ENCODE results near the gene CALR3. TPM values are rescaled to one million over a fixed set of nuclear protein-coding genes. Genes with fewer than 3 reads are reported as not detected.

Gene CALR3
- total RNA-seq, 2 experiments from 2014 or later, result not detected

GRCh38 chr19:16465239-16465638 lies 30.7 kb downstream of the CALR3 start:
- Histone ChIP-seq H3K4me3 (ENCODE audit: low read length) (no peak overlapping the region), H3K4me1 (ENCODE audit: insufficient read depth, low read length) (peaks cover 44% of the 10 kb centered on the region), H3K9me3 (ENCODE audit: control insufficient read depth in 1 of 2, insufficient read depth in 1 of 2, low read length in 2 of 2) (no peaks in the 10 kb centered on the region), H3K36me3 (ENCODE audit: insufficient read depth, low read length) (peaks cover 4% of the 10 kb centered on the region), H3K27me3 (ENCODE audit: control insufficient read depth in 1 of 2, insufficient read depth in 2 of 2, low read length in 2 of 2) (no peaks in the 10 kb centered on the region), H3K27ac (ENCODE audit: low read depth in 1 of 2, low read length in 2 of 2) (no peak overlapping the region)
- no peak overlapping the region for H3K27ac Mint-ChIP-seq
- no peak for TF ChIP-seq CTCF (IDR thresholded peaks at IDR 0.05)
- no peak overlapping the region for H3K4me3 Mint-ChIP-seq
- intact Hi-C loops (cut with DNase I, micrococcal nuclease), result no loop called here
- H3K4me1 Mint-ChIP-seq (ENCODE audit: low read depth), result peaks cover 54% of the 10 kb centered on the region
- H3K27me3 Mint-ChIP-seq, result no peaks in the 10 kb centered on the region
- H3K9me3 Mint-ChIP-seq, result no peaks in the 10 kb centered on the region
- ATAC-seq (ENCODE audit: poor library complexity) (no peak), DNase-seq (no peak)
- CTCF ChIA-PET, result no interaction called here
- peaks cover 14% of the 10 kb centered on the region for H3K36me3 Mint-ChIP-seq (ENCODE audit: low read depth)
- POLR2A ChIA-PET, result no interaction called here

GRCh38 chr19:16463991-16464575 lies 31.9 kb downstream of the CALR3 start:
- H3K27ac ChIP-seq (ENCODE audit: low read depth in 1 of 2, low read length in 2 of 2), result no peak overlapping the region
- H3K27me3 ChIP-seq (ENCODE audit: control insufficient read depth in 1 of 2, insufficient read depth in 2 of 2, low read length in 2 of 2), result no peaks in the 10 kb centered on the region
- H3K9me3 Mint-ChIP-seq, result no peaks in the 10 kb centered on the region
- H3K27me3 Mint-ChIP-seq, result no peaks in the 10 kb centered on the region
- intact Hi-C loops (cut with DNase I, micrococcal nuclease), result no loop called here
- H3K4me1 ChIP-seq (ENCODE audit: insufficient read depth, low read length), result peaks cover 43% of the 10 kb centered on the region
- H3K36me3 Mint-ChIP-seq (ENCODE audit: low read depth), result peaks cover 14% of the 10 kb centered on the region
- no peak overlapping the region for H3K27ac Mint-ChIP-seq
- no peak for TF ChIP-seq CTCF (IDR thresholded peaks at IDR 0.05)
- H3K36me3 ChIP-seq (ENCODE audit: insufficient read depth, low read length), result peaks cover 4% of the 10 kb centered on the region
- no peak for DNase-seq
- peaks cover 54% of the 10 kb centered on the region for H3K4me1 Mint-ChIP-seq (ENCODE audit: low read depth)
- no peak overlapping the region for H3K4me3 ChIP-seq (ENCODE audit: low read length)
- no peaks in the 10 kb centered on the region for H3K9me3 ChIP-seq (ENCODE audit: control insufficient read depth in 1 of 2, insufficient read depth in 1 of 2, low read length in 2 of 2)
- no peak for ATAC-seq (ENCODE audit: poor library complexity)
- no peak overlapping the region for H3K4me3 Mint-ChIP-seq
- ChIA-PET POLR2A (no interaction called here), CTCF (no interaction called here)

GRCh38 chr19:16463341-16463990 lies 32.5 kb downstream of the CALR3 start:
- ChIA-PET POLR2A (no interaction called here), CTCF (no interaction called here)
- H3K4me1 ChIP-seq (ENCODE audit: insufficient read depth, low read length), result peaks cover 45% of the 10 kb centered on the region
- Mint-ChIP-seq H3K36me3 (ENCODE audit: low read depth) (peaks cover 14% of the 10 kb centered on the region), H3K4me1 (ENCODE audit: low read depth) (peaks cover 55% of the 10 kb centered on the region), H3K9me3 (no peaks in the 10 kb centered on the region), H3K27me3 (no peaks in the 10 kb centered on the region), H3K27ac (no peak overlapping the region), H3K4me3 (peak overlapping the region; percentile 14)
- no peaks in the 10 kb centered on the region for H3K27me3 ChIP-seq (ENCODE audit: control insufficient read depth in 1 of 2, insufficient read depth in 2 of 2, low read length in 2 of 2)
- no peaks in the 10 kb centered on the region for H3K9me3 ChIP-seq (ENCODE audit: control insufficient read depth in 1 of 2, insufficient read depth in 1 of 2, low read length in 2 of 2)
- DNase-seq, result no peak
- no peak for ATAC-seq (ENCODE audit: poor library complexity)
- TF ChIP-seq CTCF (IDR thresholded peaks at IDR 0.05), result no peak
- intact Hi-C loops (cut with DNase I, micrococcal nuclease), result no loop called here
- H3K27ac ChIP-seq (ENCODE audit: low read depth in 1 of 2, low read length in 2 of 2), result no peak overlapping the region
- no peak overlapping the region for H3K4me3 ChIP-seq (ENCODE audit: low read length)
- H3K36me3 ChIP-seq (ENCODE audit: insufficient read depth, low read length), result peaks cover 4% of the 10 kb centered on the region

Measured in CD4-positive, alpha-beta T cell (primary cell).